HG03159 (cell line): ENCODE results near the gene SSRP1.

Experiments used
- ATAC-seq: cut with Tn5 transposase; IDR thresholded peaks from one replicate; pipeline ENCODE4 v1.9.1; 2021; ENCODE audit warnings: mild to moderate bottlenecking, moderate library complexity; ENCODE audit not compliant: unreplicated experiment

SSRP1 gene

GRCh38 chr11:57276169-57276970 is 59.3 kb downstream of the SSRP1 start:
- ATAC-seq, result no peak
